WI38 (cell line): Measurements from ENCODE around the gene NRXN2.

Experiments used
- H3K4me3 ChIP-seq: 2 replicates; pipeline ENCODE4 v1.5.1; 2011; ENCODE audit warnings: low read depth, mild to moderate bottlenecking, control low read depth, low read length
- CTCF ChIP-seq: IDR thresholded peaks from 2 replicates; pipeline ENCODE4 v1.5.1; 2012; ENCODE audit warnings: low read depth, mild to moderate bottlenecking, control low read depth, low read length

Gene NRXN2

GRCh38 chr11:64588701-64589100 is 134.3 kb downstream of the NRXN2 start:
- H3K4me3 ChIP-seq: no peak overlapping the region
- TF ChIP-seq CTCF: no peak

GRCh38 chr11:64586366-64586765 is 136.6 kb downstream of the NRXN2 start:
- no peak overlapping the region for H3K4me3 ChIP-seq
- no peak for TF ChIP-seq CTCF

- TF ChIP-seq CTCF: no peak
- H3K4me3 ChIP-seq: no peak overlapping the region
These were observed 137.8 kb downstream of the NRXN2 start for GRCh38 chr11:64585150-64585549.

GRCh38 chr11:64583296-64584262 is 139.4 kb downstream of the NRXN2 start:
- TF ChIP-seq CTCF: no peak
- no peak overlapping the region for H3K4me3 ChIP-seq

GRCh38 chr11:64582885-64583284 is 140.1 kb downstream of the NRXN2 start:
- H3K4me3 ChIP-seq: no peak overlapping the region
- no peak for TF ChIP-seq CTCF

GRCh38 chr11:64581057-64581523 is 141.9 kb downstream of the NRXN2 start:
- H3K4me3 ChIP-seq: no peak overlapping the region
- TF ChIP-seq CTCF: no peak

GRCh38 chr11:64580412-64580811 is 142.6 kb downstream of the NRXN2 start:
- no peak overlapping the region for H3K4me3 ChIP-seq
- TF ChIP-seq CTCF: no peak
